ENCODE results near the gene ARHGAP12.

Gene ARHGAP12

GRCh38 chr10:31760674-31761081 lies 168.0 kb downstream of the ARHGAP12 start:
- no peak for DNase-seq

GRCh38 chr10:31759799-31760626 lies 168.6 kb downstream of the ARHGAP12 start:
- DNase-seq = peak; percentile 82

- no peak for DNase-seq
These were observed 169.4 kb downstream of the ARHGAP12 start for GRCh38 chr10:31759124-31759798.

GRCh38 chr10:31758495-31758894 lies 170.1 kb downstream of the ARHGAP12 start:
- no peak for DNase-seq

GRCh38 chr10:31757831-31758230 lies 170.8 kb downstream of the ARHGAP12 start:
- no peak for DNase-seq

- no peak for DNase-seq
These were observed 171.2 kb downstream of the ARHGAP12 start for GRCh38 chr10:31757386-31757791.

GRCh38 chr10:31756729-31757110 lies 171.9 kb downstream of the ARHGAP12 start:
- DNase-seq = no peak

GRCh38 chr10:31756101-31756728 lies 172.4 kb downstream of the ARHGAP12 start:
- DNase-seq = no peak

All from NCI-H187 treated with DMSO at 0.1 percent for 48 hours (cell line).